LNCaP clone FGC (cell line): Measurements from ENCODE around the gene RGS7.

Source experiments
- DNase-seq: peaks from one replicate; pipeline ENCODE4 v3.0.0-alpha.2; 2011; ENCODE audit warnings: low read depth
- H3K4me3 ChIP-seq: 2 replicates; pipeline ENCODE4 v1.5.1; 2011; ENCODE audit warnings: mild to moderate bottlenecking, low read depth, low read length, control low read depth
- CTCF ChIP-seq: IDR thresholded peaks from 2 replicates; pipeline ENCODE4 v1.5.1; 2012; ENCODE audit warnings: mild to moderate bottlenecking; ENCODE audit not compliant: control insufficient read depth, insufficient read depth; ENCODE audit errors: extremely low read depth

Gene RGS7

GRCh38 chr1:240808381-240808780, 548.6 kb downstream of the RGS7 start:
- H3K4me3 ChIP-seq: no peak overlapping the region
- TF ChIP-seq CTCF: no peak
- no peak for DNase-seq

- no peak overlapping the region for H3K4me3 ChIP-seq
- no peak for DNase-seq
- TF ChIP-seq CTCF: no peak
These were observed 550.7 kb downstream of the RGS7 start for GRCh38 chr1:240806200-240806745.

GRCh38 chr1:240804475-240804874, 552.5 kb downstream of the RGS7 start:
- no peak for DNase-seq
- no peak for TF ChIP-seq CTCF
- no peak overlapping the region for H3K4me3 ChIP-seq

GRCh38 chr1:240803151-240803550, 553.9 kb downstream of the RGS7 start:
- H3K4me3 ChIP-seq: no peak overlapping the region
- no peak for DNase-seq
- no peak for TF ChIP-seq CTCF

GRCh38 chr1:240802271-240802670, 554.7 kb downstream of the RGS7 start:
- no peak for TF ChIP-seq CTCF
- no peak overlapping the region for H3K4me3 ChIP-seq
- no peak for DNase-seq

GRCh38 chr1:240801442-240801841, 555.6 kb downstream of the RGS7 start:
- no peak for TF ChIP-seq CTCF
- DNase-seq: no peak
- H3K4me3 ChIP-seq: no peak overlapping the region

- DNase-seq: no peak
- no peak overlapping the region for H3K4me3 ChIP-seq
- no peak for TF ChIP-seq CTCF
These were observed 556.7 kb downstream of the RGS7 start for GRCh38 chr1:240800291-240800690.
